Measurements from ENCODE around the gene ARHGAP28.
"Not testable (repeated sequence)": the region's sequence is repeated elsewhere in the genome, so short reads cannot be mapped to it uniquely, and the experiment has no call there.

DNA sequence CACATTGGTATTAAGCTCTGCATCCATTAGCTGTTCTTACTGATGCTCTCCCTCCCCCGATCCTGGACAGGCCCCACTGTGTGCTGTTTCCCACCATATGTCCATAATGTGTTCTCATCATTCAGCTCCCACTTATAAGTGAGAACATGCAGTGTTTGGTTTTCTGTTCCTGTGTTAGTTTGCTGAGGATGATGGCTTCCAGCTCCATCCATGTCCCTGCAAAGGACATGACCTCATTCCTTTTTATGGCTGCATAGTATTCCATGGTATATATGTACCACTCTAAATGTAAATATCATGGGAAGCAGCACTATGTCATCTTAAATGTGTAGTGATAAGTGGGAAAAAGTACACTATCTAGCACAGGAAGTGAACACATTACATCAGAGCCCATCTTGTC, 116.0 kb downstream of the ARHGAP28 start:
- not testable (repeated sequence) for TF ChIP-seq POLR2AphosphoS5, POLR2A, EP300 (IDR thresholded peaks at IDR 0.05)
